ENCODE measurements around the gene IFT25.
A peak's percentile ranks its signal among the peaks of the same experiment; 100 is the strongest.
"Not testable (repeated sequence)": the region's sequence is repeated elsewhere in the genome, so short reads cannot be mapped to it uniquely, and the experiment has no call there.

IFT25 gene

GRCh38 chr1:53945433-53946251, at the start of gene IFT25:
Gene IFT25, minus strand, starts transcription at chr1:53945699. Its CDS starts 5,617 bp downstream, at chr1:53940082.
- peak; percentile 96 to 98 (median 98) for DNase-seq

- DNase-seq: not testable (repeated sequence)
Measured at GRCh38 chr1:53994516-53994915, 49.0 kb upstream of the IFT25 start.

DNA sequence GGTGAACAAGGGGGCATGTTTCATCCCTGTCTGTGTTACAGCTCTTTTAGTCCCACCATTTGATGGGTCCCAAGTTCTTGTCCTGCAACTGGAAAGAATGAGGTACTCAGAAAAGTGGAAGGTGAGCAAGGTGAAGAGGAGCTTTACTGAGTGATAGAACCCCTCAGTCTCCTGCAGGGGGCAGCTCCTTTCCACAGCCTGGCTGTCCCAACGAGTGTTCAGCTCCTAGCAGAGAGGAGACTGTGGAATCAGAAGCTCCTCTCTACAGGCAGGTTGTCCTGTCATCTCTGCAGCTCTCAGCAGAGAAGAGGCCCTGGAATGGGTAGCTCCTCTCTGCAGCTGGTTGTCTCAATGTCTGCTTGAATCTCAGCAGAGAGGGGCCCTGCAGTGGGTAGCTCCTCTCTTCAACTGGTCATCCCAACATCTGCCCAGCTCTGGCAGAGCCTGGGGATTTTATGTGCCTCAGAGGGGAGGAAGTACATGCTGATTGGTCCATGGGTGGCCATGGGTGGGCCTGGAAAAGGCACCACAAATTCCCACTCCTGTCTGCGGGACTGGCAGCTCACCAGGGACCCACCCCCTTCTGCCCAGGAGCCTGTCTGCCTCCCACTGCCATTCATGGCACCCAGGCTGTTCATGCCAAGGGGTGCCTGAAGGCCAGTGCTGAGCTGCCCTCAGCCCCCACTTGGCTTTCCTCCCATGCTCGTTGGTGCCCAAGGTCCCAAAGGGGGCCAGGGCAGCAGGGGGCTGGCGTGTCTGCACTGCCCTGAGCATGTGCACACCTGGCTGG, 46.8 kb upstream of the IFT25 start:
- no peak for DNase-seq

DNA sequence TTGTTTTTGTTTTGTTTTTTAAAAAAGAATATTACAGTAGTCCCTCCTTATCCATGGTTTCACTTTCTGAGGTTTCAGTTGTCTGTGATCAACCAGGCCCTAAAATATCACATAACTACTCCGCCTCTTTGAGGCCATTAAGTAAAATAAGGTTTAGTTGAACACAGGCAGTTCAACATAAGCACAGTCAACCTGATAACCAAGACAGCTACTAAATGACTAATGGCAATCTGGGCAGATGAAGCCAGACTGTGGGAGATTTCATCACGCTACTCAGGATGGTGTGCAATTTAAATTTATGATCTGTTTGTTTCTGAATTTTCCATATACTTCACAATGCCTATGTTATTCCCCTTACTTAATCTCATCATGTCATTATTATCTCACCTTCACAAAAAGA, 42.4 kb upstream of the IFT25 start:
- peak in 1 of 3 experiments; percentile 21 for DNase-seq

GRCh38 chr1:53986458-53986857, 41.0 kb upstream of the IFT25 start:
- no peak for DNase-seq

DNA sequence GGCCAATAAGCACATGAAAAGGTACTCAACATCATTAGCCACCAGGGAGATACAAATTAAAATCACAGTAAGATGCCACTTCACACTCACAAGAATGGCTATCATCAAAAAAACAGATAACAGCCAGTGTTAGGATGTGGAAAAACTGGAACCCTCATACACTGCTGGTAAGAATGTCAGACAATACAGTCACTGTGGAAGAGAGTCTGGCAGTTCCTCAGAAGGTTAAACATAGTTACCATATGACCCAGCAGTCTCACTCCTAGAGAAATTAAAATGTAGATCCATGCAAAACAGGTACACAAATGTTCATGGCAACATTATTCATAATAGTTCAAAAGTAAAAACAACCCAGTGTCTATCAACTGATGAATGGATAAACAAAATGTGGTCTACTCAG, 39.2 kb upstream of the IFT25 start:
- peak in 1 of 3 experiments; percentile 27 for DNase-seq

DNA sequence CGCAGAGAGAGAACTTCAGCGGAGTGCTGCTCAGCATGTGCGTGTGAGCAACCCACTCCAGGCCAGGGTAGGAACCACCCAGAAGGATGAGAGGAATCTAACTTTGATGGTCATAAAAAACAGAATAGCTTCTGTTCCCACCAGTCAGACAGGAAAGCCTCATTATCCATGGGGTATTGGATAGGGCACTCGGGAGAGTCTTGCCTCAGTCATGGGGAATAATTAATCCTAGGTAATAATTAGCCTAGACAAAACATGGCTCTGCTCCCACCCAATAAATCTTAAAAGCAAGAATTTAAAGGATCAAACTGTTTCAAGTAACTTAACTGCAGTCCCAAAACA, 37.2 kb upstream of the IFT25 start:
- peak in 2 of 3 experiments; percentile 34 to 41 for DNase-seq

DNA sequence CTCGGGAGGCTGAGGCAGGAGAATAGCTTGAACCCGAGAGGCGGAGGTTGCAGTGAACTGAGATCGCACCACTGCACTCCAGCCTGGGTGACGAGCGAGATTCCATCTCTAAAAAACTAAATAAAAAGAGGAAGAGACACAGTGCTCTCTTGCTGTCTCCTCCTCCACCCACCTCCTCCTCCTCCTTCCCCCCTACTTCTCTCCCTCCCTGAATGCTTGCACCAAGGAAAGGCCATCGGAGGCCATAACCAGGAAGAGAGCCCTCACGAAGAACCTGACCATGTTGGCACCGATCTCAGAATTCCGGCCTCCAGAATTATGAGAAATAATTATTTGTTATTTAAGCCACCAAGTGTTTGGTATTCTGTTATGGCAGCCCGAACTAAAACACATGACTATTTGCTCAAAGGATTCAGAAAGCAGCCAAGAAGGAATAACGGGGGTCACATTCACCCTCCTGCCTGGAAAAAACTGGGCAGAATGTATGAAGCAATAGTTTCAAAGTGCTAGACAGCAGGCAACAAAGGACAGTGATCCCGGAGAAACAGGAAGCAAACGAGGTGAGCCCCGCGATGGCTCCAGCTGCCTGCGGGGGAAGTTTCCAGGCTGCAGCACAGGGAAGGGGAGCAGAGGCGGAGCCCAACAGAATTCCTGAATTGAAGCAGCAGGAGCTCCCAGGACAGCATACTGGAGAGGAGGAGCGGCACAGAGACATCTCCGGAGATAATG, 36.7 kb upstream of the IFT25 start:
- DNase-seq: peak in 2 of 3 experiments; percentile 34 to 41

- DNase-seq: no peak
Measured at GRCh38 chr1:53981220-53981619, 35.7 kb upstream of the IFT25 start.

DNA sequence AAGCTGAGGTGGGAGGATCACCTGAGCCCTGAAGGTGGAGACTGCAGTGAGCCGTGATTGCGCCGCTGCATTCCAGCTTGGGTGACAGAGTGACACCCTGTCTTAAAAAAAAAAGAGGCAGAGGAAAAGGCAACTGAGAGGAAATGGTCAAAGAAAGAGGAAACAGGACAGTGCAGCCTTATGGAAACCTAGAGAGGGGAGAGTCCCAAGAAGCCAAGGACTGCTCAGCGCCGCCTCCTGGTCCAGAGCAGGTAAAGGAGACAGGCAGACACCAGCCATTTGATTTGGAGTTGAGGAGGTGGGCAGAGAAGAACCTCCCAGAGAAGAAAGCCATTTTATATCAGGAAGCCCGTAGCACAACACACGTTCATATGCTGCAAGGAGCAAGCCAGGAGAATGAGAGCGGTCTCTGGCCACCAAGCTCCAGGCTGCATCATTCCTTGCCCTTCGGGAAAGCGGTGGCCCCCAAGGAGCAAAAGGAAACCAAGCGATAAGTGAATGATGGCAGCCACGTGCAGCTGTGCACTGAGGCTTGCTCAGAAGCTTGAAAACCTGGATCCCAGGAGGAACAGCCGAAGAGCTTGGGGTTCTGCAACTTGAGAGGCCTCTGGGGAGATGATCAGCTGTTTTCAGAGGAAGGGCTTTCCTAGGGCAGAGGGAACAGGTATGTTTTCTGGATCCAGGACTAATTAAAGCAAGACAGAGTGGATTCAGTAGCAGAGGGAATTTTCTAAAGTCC, 34.4 kb upstream of the IFT25 start:
- DNase-seq: peak in 1 of 3 experiments; percentile 5

GRCh38 chr1:53975861-53976260, 30.4 kb upstream of the IFT25 start:
- DNase-seq: no peak

DNA sequence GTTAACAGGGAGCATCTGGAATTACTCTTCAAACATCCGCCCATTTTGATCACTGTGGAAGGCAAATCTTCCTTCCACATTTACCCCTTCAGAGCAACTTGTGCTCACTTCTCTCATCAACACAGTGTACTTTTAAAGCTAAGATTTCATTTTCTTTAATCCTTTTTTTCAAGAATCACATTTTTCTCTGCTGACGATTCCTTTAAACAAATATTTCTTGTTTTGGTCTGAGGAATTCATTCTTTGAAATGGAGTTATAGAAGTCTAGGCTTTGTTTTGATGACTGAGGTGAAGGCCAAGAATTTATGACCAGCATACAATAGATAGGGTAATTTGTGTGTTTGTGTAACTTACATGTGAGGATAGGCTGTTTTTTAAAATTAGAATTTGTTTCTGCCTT, 26.2 kb upstream of the IFT25 start:
- DNase-seq: no peak

DNA sequence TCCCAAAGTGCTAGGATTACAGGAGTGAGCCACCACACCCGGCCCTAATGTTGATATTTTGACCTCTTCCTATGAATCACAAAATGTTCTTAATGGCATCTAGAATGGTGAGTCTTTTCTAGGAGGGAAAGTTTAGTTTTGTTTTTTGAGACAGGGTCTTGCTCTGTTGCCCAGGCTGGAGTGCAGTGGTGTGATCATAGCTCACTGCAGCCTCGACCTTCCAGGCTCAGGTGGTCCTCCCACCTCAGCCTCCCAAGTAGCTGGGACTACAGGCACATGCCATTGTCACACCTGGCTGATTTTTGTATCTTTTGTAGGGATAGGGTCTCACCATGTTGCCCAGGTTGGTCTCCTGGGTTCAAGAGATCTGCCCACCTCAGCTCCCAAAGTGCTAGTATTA, 23.8 kb upstream of the IFT25 start:
- not testable (repeated sequence) for DNase-seq

DNA sequence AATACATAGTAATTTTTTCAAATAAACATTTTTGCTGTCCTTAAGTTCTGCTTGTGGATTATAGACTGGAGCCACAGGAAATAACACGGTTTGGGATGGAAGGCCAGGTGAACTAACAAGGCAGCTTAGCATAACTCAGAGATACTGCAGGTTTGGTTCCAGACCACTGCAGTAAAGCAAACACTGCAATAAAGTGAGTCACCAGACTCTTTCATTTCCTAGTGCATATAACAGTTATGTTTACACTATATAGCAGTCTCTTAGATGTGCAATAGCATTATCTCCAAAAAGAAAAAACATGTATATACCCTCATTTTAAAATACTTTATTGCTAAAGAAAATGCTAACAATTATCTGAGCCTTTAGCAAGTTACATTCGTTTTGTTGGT, 22.6 kb upstream of the IFT25 start:
- DNase-seq: peak in 1 of 3 experiments; percentile 25

GRCh38 chr1:53967409-53968124, 22.1 kb upstream of the IFT25 start:
- DNase-seq: no peak

DNA sequence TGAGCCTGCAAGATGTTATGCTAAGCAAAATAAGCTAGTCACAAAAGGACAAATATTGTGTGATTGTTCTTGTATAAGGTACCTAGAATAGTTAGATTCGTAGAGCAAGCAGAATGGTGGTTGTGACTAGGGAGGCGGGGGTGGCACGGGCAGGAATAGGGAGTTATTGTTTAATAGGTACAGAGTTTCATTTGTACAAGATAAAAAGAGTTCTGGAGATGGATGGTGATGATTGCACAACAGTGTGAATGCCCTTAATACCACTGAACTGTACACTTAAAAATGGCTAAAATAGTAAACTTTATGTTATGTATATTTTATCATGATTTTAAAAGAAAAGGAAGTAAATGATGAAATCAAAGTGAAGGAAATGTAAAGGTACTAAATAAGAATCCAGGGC, 21.3 kb upstream of the IFT25 start:
- DNase-seq: no peak

DNA sequence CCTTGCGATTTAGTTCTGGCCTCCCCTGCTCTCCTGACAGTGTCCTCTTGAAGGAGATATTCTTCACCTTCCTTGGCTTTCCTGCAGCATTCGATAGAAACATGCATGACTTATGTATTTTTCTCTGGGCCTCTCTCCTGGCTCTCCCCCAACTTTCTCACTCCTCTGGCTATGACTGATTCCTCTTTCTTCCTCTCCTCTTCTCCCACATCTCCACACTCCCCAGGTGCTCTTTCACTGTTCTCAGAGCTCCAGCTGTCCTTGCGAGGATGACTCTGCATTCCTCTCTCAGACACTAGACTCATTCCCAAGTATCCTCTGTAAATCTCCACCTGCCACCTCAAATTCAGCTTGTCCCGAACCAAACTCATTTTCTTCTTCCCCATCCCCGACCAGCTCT, 18.6 kb upstream of the IFT25 start:
- DNase-seq: no peak

- DNase-seq: no peak
Measured at GRCh38 chr1:53963460-53963859, 18.0 kb upstream of the IFT25 start.

GRCh38 chr1:53962395-53962794, 16.9 kb upstream of the IFT25 start:
- DNase-seq: no peak

DNA sequence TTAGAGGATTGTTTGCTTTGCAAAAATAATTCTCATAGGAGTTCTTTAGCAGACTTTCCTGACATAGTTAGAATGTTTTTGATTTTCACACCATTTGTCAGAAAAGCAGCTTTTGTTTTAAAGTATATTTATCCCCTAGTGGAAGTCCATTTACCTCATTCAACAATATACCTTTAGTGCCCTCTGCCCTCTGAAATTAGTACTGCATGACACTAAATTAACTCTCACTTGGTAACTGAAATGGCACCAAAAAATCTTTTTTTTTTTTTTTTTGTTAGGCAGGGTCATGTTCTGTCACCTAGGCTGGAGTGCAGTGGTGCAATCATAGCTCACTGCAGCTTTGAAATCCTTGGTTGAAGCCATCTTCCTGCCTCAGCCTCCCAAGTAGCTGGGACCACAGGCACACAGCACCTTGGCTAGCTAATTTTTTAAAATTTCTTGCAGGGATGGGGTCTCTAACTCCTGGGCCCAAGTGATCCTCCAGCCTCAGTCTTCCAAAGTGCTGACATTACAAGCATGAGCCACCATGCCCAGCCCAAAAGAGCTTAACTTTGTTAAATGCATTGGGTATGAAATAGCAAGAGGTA, 14.3 kb upstream of the IFT25 start:
- peak; percentile 4 to 60 (median 19) for DNase-seq

DNA sequence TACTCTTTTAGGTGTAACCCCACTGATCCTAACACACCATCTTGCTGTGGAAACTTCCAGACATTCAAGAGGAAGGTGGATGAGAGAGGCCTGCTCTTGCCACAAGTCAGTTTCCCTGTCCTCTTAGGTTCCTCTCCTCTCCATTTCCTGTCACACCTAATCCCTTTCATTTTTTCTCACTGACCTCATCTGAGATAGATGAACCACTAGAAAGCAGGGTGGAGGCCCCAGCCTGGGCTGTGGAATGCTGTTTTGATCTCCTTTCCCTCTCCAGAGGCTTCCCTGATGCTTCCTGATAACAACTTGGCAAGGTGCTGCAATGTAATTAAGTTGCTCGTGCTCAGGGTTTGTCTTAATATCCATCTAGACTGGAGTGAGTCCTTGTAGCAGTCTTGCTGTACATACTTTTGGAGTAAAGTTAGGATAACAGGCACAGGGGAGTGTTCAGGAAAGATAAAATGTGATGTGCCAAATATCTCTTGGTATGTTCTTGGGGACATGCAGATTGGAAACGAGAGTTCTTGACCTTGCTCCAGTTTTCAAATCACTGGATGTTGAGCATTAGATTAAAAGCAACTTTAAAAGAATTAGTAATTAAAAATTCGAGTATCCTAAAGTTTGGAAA, 11.8 kb upstream of the IFT25 start:
- no peak for DNase-seq
